ENCODE measurements around the gene R3HDML. TPM values are rescaled to one million over a fixed set of nuclear protein-coding genes. Genes with fewer than 3 reads are reported as not detected.
A peak's percentile ranks its signal among the peaks of the same experiment; 100 is the strongest.

R3HDML gene
- total and polyA plus RNA-seq, 2 of the 13 experiments (the other 11 are each of a cell fraction or from before 2014, with no cell fraction given): not detected

DNA sequence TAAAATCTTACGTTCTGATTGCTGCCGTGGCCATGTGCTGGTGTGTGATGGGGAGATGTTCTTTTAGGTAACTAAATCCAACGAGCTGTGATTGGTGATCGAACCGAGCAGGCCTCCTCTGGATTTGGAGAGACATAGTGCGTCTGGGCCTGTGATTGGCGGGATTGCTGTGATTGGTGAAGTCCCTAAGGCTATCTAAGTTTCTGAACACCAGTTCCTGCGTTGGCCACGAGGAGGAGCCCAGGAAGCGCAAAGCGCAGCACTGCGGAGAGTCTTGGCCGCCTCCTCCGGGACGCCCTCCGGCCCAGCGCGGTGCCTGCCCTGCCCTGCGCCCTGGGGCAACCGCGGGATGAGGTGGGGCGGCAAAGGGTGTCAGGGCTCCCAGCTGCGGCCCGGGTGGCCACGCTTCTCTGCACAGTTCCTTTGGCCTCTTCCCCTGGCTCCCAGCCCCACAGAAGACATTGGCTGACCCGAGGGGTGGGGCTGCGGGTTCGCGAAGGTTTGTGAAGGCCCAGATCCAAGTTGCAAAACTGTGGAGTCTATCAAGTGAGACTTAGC, 51.7 kb downstream of the R3HDML start (continued):
- TF ChIP-seq, protein P1, sequence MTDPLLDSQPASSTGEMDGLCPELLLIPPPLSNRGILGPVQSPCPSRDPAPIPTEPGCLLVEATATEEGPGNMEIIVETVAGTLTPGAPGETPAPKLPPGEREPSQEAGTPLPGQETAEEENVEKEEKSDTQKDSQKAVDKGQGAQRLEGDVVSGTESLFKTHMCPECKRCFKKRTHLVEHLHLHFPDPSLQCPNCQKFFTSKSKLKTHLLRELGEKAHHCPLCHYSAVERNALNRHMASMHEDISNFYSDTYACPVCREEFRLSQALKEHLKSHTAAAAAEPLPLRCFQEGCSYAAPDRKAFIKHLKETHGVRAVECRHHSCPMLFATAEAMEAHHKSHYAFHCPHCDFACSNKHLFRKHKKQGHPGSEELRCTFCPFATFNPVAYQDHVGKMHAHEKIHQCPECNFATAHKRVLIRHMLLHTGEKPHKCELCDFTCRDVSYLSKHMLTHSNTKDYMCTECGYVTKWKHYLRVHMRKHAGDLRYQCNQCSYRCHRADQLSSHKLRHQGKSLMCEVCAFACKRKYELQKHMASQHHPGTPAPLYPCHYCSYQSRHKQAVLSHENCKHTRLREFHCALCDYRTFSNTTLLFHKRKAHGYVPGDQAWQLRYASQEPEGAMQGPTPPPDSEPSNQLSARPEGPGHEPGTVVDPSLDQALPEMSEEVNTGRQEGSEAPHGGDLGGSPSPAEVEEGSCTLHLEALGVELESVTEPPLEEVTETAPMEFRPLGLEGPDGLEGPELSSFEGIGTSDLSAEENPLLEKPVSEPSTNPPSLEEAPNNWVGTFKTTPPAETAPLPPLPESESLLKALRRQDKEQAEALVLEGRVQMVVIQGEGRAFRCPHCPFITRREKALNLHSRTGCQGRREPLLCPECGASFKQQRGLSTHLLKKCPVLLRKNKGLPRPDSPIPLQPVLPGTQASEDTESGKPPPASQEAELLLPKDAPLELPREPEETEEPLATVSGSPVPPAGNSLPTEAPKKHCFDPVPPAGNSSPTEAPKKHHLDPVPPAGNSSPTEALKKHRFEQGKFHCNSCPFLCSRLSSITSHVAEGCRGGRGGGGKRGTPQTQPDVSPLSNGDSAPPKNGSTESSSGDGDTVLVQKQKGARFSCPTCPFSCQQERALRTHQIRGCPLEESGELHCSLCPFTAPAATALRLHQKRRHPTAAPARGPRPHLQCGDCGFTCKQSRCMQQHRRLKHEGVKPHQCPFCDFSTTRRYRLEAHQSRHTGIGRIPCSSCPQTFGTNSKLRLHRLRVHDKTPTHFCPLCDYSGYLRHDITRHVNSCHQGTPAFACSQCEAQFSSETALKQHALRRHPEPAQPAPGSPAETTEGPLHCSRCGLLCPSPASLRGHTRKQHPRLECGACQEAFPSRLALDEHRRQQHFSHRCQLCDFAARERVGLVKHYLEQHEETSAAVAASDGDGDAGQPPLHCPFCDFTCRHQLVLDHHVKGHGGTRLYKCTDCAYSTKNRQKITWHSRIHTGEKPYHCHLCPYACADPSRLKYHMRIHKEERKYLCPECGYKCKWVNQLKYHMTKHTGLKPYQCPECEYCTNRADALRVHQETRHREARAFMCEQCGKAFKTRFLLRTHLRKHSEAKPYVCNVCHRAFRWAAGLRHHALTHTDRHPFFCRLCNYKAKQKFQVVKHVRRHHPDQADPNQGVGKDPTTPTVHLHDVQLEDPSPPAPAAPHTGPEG (CRISPR knock-in tag; IDR thresholded peaks at IDR 0.05): no peak
- TF ChIP-seq ZNF670 (CRISPR knock-in tag; IDR thresholded peaks at IDR 0.05; ENCODE audit: borderline replicate concordance) (no peak), ZNF780A (CRISPR knock-in tag; IDR thresholded peaks at IDR 0.05) (no peak), SMAD9 (CRISPR knock-in tag; IDR thresholded peaks at IDR 0.05) (no peak), ZFAT (CRISPR knock-in tag; conservative IDR thresholded peaks at IDR 0.05) (no peak), RBFOX2 (IDR thresholded peaks at IDR 0.05; ENCODE audit: low read depth, low read length) (peak; percentile 80), ZSCAN21 (CRISPR knock-in tag; IDR thresholded peaks at IDR 0.05; ENCODE audit: borderline replicate concordance) (no peak; the same call in 1 of the 2 replicates), MED1 (CRISPR knock-in tag; IDR thresholded peaks at IDR 0.05) (no peak), PHF21A (CRISPR knock-in tag; IDR thresholded peaks at IDR 0.05) (no peak), ZNF558 (CRISPR knock-in tag; IDR thresholded peaks at IDR 0.05; ENCODE audit: borderline replicate concordance) (no peak), JARID2 (CRISPR knock-in tag; IDR thresholded peaks at IDR 0.05; ENCODE audit: insufficient replicate concordance) (no peak), ZNF709 (CRISPR knock-in tag; IDR thresholded peaks at IDR 0.05) (no peak), ZNF766 (CRISPR knock-in tag; IDR thresholded peaks at IDR 0.05; ENCODE audit: borderline replicate concordance) (no peak), NFE2L1 (CRISPR knock-in tag; IDR thresholded peaks at IDR 0.05; ENCODE audit: borderline replicate concordance) (no peak), RAD21 (CRISPR knock-in tag; IDR thresholded peaks at IDR 0.05) (peak; percentile 80), ZNF33B (CRISPR knock-in tag; IDR thresholded peaks at IDR 0.05) (no peak)
- TF ChIP-seq, protein P2, sequence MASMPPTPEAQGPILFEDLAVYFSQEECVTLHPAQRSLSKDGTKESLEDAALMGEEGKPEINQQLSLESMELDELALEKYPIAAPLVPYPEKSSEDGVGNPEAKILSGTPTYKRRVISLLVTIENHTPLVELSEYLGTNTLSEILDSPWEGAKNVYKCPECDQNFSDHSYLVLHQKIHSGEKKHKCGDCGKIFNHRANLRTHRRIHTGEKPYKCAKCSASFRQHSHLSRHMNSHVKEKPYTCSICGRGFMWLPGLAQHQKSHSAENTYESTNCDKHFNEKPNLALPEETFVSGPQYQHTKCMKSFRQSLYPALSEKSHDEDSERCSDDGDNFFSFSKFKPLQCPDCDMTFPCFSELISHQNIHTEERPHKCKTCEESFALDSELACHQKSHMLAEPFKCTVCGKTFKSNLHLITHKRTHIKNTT (CRISPR knock-in tag; IDR thresholded peaks at IDR 0.05): no peak
- TF ChIP-seq, protein P3, sequence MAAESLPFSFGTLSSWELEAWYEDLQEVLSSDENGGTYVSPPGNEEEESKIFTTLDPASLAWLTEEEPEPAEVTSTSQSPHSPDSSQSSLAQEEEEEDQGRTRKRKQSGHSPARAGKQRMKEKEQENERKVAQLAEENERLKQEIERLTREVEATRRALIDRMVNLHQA (CRISPR knock-in tag; IDR thresholded peaks at IDR 0.05): no peak
- TF ChIP-seq, protein P4, sequence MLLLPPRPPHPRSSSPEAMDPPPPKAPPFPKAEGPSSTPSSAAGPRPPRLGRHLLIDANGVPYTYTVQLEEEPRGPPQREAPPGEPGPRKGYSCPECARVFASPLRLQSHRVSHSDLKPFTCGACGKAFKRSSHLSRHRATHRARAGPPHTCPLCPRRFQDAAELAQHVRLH (CRISPR knock-in tag; IDR thresholded peaks at IDR 0.05; ENCODE audit: borderline replicate concordance, low read depth): 0 out of 2 replicates have a peak, but pooled peaks have one; percentile 41
- TF ChIP-seq, protein P5, sequence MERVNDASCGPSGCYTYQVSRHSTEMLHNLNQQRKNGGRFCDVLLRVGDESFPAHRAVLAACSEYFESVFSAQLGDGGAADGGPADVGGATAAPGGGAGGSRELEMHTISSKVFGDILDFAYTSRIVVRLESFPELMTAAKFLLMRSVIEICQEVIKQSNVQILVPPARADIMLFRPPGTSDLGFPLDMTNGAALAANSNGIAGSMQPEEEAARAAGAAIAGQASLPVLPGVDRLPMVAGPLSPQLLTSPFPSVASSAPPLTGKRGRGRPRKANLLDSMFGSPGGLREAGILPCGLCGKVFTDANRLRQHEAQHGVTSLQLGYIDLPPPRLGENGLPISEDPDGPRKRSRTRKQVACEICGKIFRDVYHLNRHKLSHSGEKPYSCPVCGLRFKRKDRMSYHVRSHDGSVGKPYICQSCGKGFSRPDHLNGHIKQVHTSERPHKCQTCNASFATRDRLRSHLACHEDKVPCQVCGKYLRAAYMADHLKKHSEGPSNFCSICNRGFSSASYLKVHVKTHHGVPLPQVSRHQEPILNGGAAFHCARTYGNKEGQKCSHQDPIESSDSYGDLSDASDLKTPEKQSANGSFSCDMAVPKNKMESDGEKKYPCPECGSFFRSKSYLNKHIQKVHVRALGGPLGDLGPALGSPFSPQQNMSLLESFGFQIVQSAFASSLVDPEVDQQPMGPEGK (CRISPR knock-in tag; IDR thresholded peaks at IDR 0.05): 0 out of 2 replicates have a peak, but pooled peaks have one; percentile 20

All from HepG2 (cell line).